Mesenchymal stem cell (in vitro differentiated cells and primary cell): ENCODE data around the gene SLC30A10.

Source experiments
- DNase-seq: peaks from one replicate; pipeline ENCODE4 v3.0.0-alpha.2; 2013
- H2AFZ ChIP-seq: one replicate; pipeline ENCODE4 v1.6.1; 2013; ENCODE audit warnings: low read depth, mild to moderate bottlenecking, control low read depth, inconsistent platforms, low read length, moderate library complexity
- H2AK5ac ChIP-seq: 2 replicates; pipeline ENCODE4 v1.6.1; 2013; ENCODE audit warnings: low read length, moderate library complexity, mild to moderate bottlenecking, inconsistent platforms; ENCODE audit not compliant: severe bottlenecking
- H2BK120ac ChIP-seq: one replicate; pipeline ENCODE4 v1.6.1; 2013; ENCODE audit warnings: low read depth, mild to moderate bottlenecking, inconsistent platforms, low read length, moderate library complexity
- H2BK12ac ChIP-seq, 2 experiments: one replicate each; pipeline ENCODE4 v1.6.1; 2013; ENCODE audit warnings: inconsistent platforms in 2 of 2, low read length in 2 of 2, mild to moderate bottlenecking in 2 of 2, moderate library complexity in 2 of 2, control low read depth in 1 of 2
- H2BK15ac ChIP-seq: one replicate; pipeline ENCODE4 v1.6.1; 2013; ENCODE audit warnings: mild to moderate bottlenecking, low read depth, inconsistent platforms; ENCODE audit not compliant: poor library complexity, severe bottlenecking
- H2BK5ac ChIP-seq: 2 replicates; pipeline ENCODE4 v1.6.1; 2013; ENCODE audit warnings: low read depth, mild to moderate bottlenecking, low read length, control low read depth, inconsistent platforms; ENCODE audit not compliant: poor library complexity, severe bottlenecking
- H3K14ac ChIP-seq, 2 experiments: one replicate each; pipeline ENCODE4 v1.6.1; 2013; ENCODE audit warnings: inconsistent platforms in 2 of 2, low read length in 2 of 2, control low read depth in 1 of 2, mild to moderate bottlenecking in 1 of 2, moderate library complexity in 1 of 2
- H3K18ac ChIP-seq, 2 experiments: one replicate each; pipeline ENCODE4 v1.6.1; 2013; ENCODE audit warnings: inconsistent platforms in 2 of 2, low read length in 2 of 2, control low read depth in 1 of 2, low read depth in 1 of 2, mild to moderate bottlenecking in 1 of 2
- H3K23ac ChIP-seq, 2 experiments: one replicate each; pipeline ENCODE4 v1.6.1; 2013; ENCODE audit warnings: inconsistent platforms in 2 of 2, low read length in 2 of 2, mild to moderate bottlenecking in 2 of 2, moderate library complexity in 2 of 2, control low read depth in 1 of 2
- H3K27ac ChIP-seq: 2 replicates; pipeline ENCODE4 v1.5.1; 2013; ENCODE audit warnings: mild to moderate bottlenecking, moderate library complexity, low read length, control low read depth, inconsistent platforms; ENCODE audit not compliant: poor library complexity, severe bottlenecking
- H3K27me3 ChIP-seq, 2 experiments: 2 replicates each; pipeline versions ENCODE4 v1.6.1 to v1.7.0; 2013; ENCODE audit warnings: low read length in 2 of 2, mild to moderate bottlenecking in 2 of 2, moderate library complexity in 2 of 2, control low read depth in 1 of 2, inconsistent platforms in 1 of 2; ENCODE audit not compliant: control insufficient read depth in 1 of 2, insufficient read depth in 1 of 2
- H3K36me3 ChIP-seq, 2 experiments: 2 replicates each; pipeline versions ENCODE4 v1.6.1 to v1.7.0; 2013; ENCODE audit warnings: low read length in 2 of 2, control low read depth in 1 of 2, inconsistent platforms in 1 of 2, low read depth in 1 of 2, mild to moderate bottlenecking in 1 of 2; ENCODE audit not compliant: insufficient read depth in 2 of 2, control insufficient read depth in 1 of 2
- H3K4ac ChIP-seq, 2 experiments: one replicate each; pipeline ENCODE4 v1.6.1; 2013; ENCODE audit warnings: inconsistent platforms in 2 of 2, low read length in 2 of 2, mild to moderate bottlenecking in 2 of 2, moderate library complexity in 2 of 2, control low read depth in 1 of 2, low read depth in 1 of 2
- H3K4me1 ChIP-seq: 2 replicates; pipeline ENCODE4 v1.6.1; 2013; ENCODE audit warnings: low read depth, low read length, control low read depth; ENCODE audit not compliant: control insufficient read depth, insufficient read depth
- H3K4me2 ChIP-seq: 2 replicates; pipeline ENCODE4 v1.6.1; 2013; ENCODE audit warnings: low read length, mild to moderate bottlenecking, inconsistent platforms; ENCODE audit not compliant: poor library complexity, severe bottlenecking
- H3K4me3 ChIP-seq, 2 experiments: 2 replicates each; pipeline versions ENCODE4 v1.5.1 to v1.7.0; 2013; ENCODE audit warnings: low read length in 2 of 2, mild to moderate bottlenecking in 2 of 2, control low read depth in 1 of 2, low read depth in 1 of 2; ENCODE audit not compliant: insufficient read depth in 1 of 2
- H3K79me1 ChIP-seq: replicated peaks from 2 replicates; pipeline ENCODE4 v1.6.1; 2013; ENCODE audit warnings: mild to moderate bottlenecking, control low read depth, low read length, inconsistent platforms; ENCODE audit not compliant: poor library complexity, severe bottlenecking
- H3K9ac ChIP-seq: 2 replicates; pipeline ENCODE4 v1.7.0; 2013; ENCODE audit warnings: mild to moderate bottlenecking, low read length, moderate library complexity
- H3K9me3 ChIP-seq: 2 replicates; pipeline ENCODE4 v1.7.0; 2013; ENCODE audit warnings: mild to moderate bottlenecking, low read length; ENCODE audit not compliant: control insufficient read depth
- H4K8ac ChIP-seq: one replicate; pipeline ENCODE4 v1.6.1; 2013; ENCODE audit warnings: inconsistent platforms, mild to moderate bottlenecking, low read length, moderate library complexity
- H4K91ac ChIP-seq: one replicate; pipeline ENCODE4 v1.6.1; 2013; ENCODE audit warnings: mild to moderate bottlenecking, low read length, inconsistent platforms
- WGBS: methylation state at CpG from one replicate; pipeline ENCODE4 v1.1.7; 2013; ENCODE audit warnings: mixed read lengths; 5-methylcytosine and 5-hydroxymethylcytosine counted together

SLC30A10 gene

DNA sequence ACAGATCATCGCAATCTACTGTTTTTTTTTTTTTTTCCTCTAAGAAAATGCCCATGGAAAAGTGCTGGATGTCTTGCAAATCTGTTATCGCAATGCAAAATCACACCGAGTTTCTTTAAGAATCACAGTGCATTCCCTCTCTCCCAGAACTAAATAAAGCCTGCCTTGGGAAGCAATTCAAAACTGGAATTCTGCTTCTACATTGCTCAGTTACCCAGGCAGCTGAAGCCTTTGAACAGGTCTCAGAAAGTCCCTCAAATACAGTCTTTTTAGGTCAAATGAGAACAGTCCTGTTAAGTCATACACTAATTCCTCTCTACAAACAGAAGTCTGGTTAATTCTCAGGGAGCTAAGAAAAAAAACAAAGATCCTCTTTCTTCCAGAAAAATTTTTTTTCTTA is 46.3 kb downstream of the SLC30A10 start:
- no peak for DNase-seq
- Histone ChIP-seq H2AK5ac (no peak overlapping the region), H3K18ac (no peak overlapping the region), H3K9me3 (no peaks in the 10 kb centered on the region), H2BK12ac (no peak overlapping the region), H4K8ac (no peak overlapping the region), H2AFZ (no peak overlapping the region), H3K4me2 (no peak overlapping the region), H2BK15ac (no peak overlapping the region), H3K4me3 (no peak overlapping the region), H3K4me1 (no peaks in the 10 kb centered on the region), H3K23ac (no peak overlapping the region), H3K79me1 (no peaks in the 10 kb centered on the region), H3K4ac (no peak overlapping the region), H3K27me3 (peaks cover 0 to 8% of the 10 kb centered on the region in 2 experiments), H2BK120ac (no peak overlapping the region), H3K14ac (no peak overlapping the region), H2BK5ac (no peak overlapping the region), H3K36me3 (no peaks in the 10 kb centered on the region), H3K27ac (no peak overlapping the region), H4K91ac (no peak overlapping the region), H3K9ac (no peak overlapping the region)
- WGBS = 97% methylated on average over 3 of the region's 3 CpGs

DNA sequence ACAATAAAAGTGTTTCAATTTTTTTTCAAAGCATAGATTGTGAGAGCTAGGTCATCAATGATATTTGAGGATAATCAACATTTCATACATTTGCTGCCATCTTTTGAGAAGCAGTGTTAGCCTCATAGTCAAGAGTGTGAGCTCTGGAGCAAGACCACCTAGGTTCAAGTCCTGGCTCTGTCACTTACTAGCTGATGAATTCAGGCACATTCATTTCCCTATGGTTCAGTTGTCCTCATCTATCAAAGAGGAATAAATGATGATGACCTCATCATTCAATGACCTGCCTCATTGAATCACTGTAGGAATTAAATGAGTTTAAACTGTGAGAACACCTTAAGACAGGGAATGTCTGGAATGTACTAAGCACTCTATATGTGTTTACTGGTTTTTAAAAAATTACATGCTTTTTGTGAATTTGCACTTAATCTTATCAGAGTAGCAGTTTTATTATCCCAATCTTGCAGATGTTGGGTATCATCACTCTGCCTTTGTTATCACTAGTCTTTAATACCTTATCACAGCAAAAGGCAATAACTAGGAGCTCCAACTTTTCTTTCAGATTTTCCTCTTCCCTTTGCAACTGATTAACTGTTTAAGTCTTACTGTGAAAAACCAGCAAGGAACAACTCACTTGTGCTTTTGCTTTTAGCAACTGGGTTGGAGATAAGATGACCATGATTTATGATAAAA is 47.4 kb downstream of the SLC30A10 start:
- H2BK5ac ChIP-seq = no peak overlapping the region

DNA sequence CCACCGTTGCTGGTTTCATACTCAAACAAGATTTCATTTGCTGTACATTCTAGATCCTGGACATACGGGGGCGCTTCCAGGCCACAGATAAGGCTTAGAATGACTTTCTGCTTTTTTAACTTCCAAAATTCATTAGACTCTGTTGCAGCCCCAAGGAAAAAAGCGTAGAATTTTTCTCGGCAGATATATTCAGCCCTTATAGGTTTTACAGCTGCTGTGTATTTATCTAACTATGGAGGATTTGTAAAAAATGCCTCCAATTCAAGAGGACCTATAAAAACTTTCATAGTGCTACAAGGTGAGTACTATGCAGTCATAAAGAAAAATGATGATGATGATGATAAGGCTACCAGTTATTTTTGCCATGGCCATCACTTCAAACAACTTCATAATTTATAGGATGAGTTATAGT is 51.6 kb downstream of the SLC30A10 start:
- no peak overlapping the region for H3K4ac ChIP-seq
- 55% methylated on average over 3 of the region's 5 CpGs for WGBS
- H3K4me3 ChIP-seq = no peak overlapping the region
- no peak overlapping the region for H2AK5ac ChIP-seq
- no peak overlapping the region for H3K9ac ChIP-seq
- no peaks in the 10 kb centered on the region for H3K36me3 ChIP-seq
- H3K23ac ChIP-seq = no peak overlapping the region
- DNase-seq = no peak
- no peaks in the 10 kb centered on the region for H3K4me1 ChIP-seq
- no peak overlapping the region for H2AFZ ChIP-seq
- no peak overlapping the region for H3K18ac ChIP-seq
- no peak overlapping the region for H4K91ac ChIP-seq
- H3K4me2 ChIP-seq = no peak overlapping the region
- H2BK15ac ChIP-seq = no peak overlapping the region
- H3K14ac ChIP-seq = no peak overlapping the region
- H2BK120ac ChIP-seq = no peak overlapping the region
- no peaks in the 10 kb centered on the region for H3K9me3 ChIP-seq
- no peak overlapping the region for H3K27ac ChIP-seq
- no peak overlapping the region for H4K8ac ChIP-seq
- no peak overlapping the region for H2BK12ac ChIP-seq
- no peak overlapping the region for H2BK5ac ChIP-seq
- H3K27me3 ChIP-seq = peaks cover 0 to 9% of the 10 kb centered on the region in 2 experiments
- H3K79me1 ChIP-seq = no peaks in the 10 kb centered on the region

More for the DNA sequence above, 47.4 kb downstream of the SLC30A10 start:
- Histone ChIP-seq H3K9me3 (no peaks in the 10 kb centered on the region), H3K27ac (no peak overlapping the region), H3K14ac (no peak overlapping the region), H3K4ac (no peak overlapping the region), H3K4me2 (no peak overlapping the region), H3K36me3 (no peaks in the 10 kb centered on the region), H3K4me3 (no peak overlapping the region), H3K27me3 (peaks cover 0 to 8% of the 10 kb centered on the region in 2 experiments), H2BK12ac (no peak overlapping the region), H2AK5ac (no peak overlapping the region), H3K18ac (no peak overlapping the region), H3K79me1 (no peaks in the 10 kb centered on the region), H2AFZ (no peak overlapping the region), H4K8ac (no peak overlapping the region), H4K91ac (no peak overlapping the region), H2BK120ac (no peak overlapping the region), H2BK15ac (no peak overlapping the region), H3K4me1 (no peaks in the 10 kb centered on the region), H3K9ac (no peak overlapping the region), H3K23ac (no peak overlapping the region)
- DNase-seq = no peak

DNA sequence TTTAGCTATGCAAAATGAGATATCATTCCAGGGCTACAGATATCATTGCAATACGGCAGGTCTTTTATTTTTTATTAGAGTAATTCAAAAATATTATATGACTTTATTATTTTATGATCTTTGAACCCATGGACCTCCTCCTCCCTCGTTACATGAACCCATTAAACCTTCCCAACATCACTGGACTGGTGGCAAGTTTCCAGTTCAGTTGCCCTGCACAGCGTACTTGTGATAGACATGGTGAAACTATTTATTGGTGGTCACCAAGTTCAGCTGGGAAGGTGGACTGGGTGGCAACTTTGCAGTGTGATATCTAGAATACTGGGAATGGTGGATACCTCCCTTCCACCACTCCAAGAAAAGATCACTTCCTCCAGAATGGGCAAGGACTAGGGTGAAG is 52.5 kb downstream of the SLC30A10 start:
- H2AK5ac ChIP-seq = no peak overlapping the region
- no peak overlapping the region for H3K23ac ChIP-seq
- H3K9ac ChIP-seq = no peak overlapping the region
- no peak overlapping the region for H3K14ac ChIP-seq
- no peaks in the 10 kb centered on the region for H3K4me1 ChIP-seq
- no peak overlapping the region for H2BK12ac ChIP-seq
- H2BK15ac ChIP-seq = no peak overlapping the region
- no peak overlapping the region for H3K4ac ChIP-seq
- no peak overlapping the region for H3K4me3 ChIP-seq
- WGBS = 100% methylated on average over 1 of the region's 3 CpGs
- H3K9me3 ChIP-seq = no peaks in the 10 kb centered on the region
- H3K27ac ChIP-seq = no peak overlapping the region
- H4K8ac ChIP-seq = no peak overlapping the region
- H3K27me3 ChIP-seq = peaks cover 0 to 8% of the 10 kb centered on the region in 2 experiments
- no peak overlapping the region for H3K4me2 ChIP-seq
- no peaks in the 10 kb centered on the region for H3K79me1 ChIP-seq
- no peak overlapping the region for H3K18ac ChIP-seq
- H3K36me3 ChIP-seq = no peaks in the 10 kb centered on the region
- H2AFZ ChIP-seq = no peak overlapping the region
- no peak overlapping the region for H2BK5ac ChIP-seq
- no peak overlapping the region for H4K91ac ChIP-seq
- no peak for DNase-seq
- H2BK120ac ChIP-seq = no peak overlapping the region
